ENCODE measurements around the gene SPAST.

DNA sequence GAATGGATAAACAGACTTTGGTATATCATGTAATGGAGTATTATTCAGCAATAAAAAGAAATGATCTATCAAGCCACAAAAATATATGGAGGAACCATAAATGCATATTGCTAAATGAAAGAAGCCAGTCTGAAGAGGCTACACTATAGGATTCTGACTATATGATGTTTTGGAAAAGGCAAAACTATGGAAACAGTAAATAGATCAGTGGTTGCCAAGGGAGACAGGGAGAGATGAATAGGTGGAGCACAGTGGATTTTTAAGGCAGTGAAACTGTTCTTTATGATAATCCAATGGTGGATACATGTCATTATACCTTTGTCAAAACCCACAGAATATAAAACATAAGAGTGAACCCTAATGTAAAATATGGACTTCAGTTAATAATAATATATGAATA, 61.3 kb downstream of the SPAST start:
- TF ChIP-seq, protein P1, sequence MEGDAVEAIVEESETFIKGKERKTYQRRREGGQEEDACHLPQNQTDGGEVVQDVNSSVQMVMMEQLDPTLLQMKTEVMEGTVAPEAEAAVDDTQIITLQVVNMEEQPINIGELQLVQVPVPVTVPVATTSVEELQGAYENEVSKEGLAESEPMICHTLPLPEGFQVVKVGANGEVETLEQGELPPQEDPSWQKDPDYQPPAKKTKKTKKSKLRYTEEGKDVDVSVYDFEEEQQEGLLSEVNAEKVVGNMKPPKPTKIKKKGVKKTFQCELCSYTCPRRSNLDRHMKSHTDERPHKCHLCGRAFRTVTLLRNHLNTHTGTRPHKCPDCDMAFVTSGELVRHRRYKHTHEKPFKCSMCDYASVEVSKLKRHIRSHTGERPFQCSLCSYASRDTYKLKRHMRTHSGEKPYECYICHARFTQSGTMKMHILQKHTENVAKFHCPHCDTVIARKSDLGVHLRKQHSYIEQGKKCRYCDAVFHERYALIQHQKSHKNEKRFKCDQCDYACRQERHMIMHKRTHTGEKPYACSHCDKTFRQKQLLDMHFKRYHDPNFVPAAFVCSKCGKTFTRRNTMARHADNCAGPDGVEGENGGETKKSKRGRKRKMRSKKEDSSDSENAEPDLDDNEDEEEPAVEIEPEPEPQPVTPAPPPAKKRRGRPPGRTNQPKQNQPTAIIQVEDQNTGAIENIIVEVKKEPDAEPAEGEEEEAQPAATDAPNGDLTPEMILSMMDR (IDR thresholded peaks at IDR 0.05) = no peak
- TF ChIP-seq EP300 (IDR thresholded peaks at IDR 0.05) (no peak), POLR2A (IDR thresholded peaks at IDR 0.05) (no peak)
